Parathyroid adenoma (tissue), 2 donors: Measurements from ENCODE around the gene POU6F2.

ENCODE experiments used
- H2AFZ ChIP-seq: fragments of 300-600 bp; sonication (generic); one replicate; pipeline ENCODE4 v1.7.0; 2017; ENCODE audit warnings: antibody characterized with exemption, mild to moderate bottlenecking
- H3K27ac ChIP-seq: fragments of 300-600 bp; sonication (generic); one replicate; pipeline ENCODE4 v1.7.0; 2017
- H3K27me3 ChIP-seq: fragments of 300-600 bp; sonication (generic); one replicate; pipeline ENCODE4 v1.7.0; 2017; ENCODE audit warnings: low read length; ENCODE audit not compliant: control insufficient read depth, insufficient read depth
- H3K36me3 ChIP-seq: fragments of 300-600 bp; sonication (generic); one replicate; pipeline ENCODE4 v1.7.0; 2017; ENCODE audit warnings: low read length; ENCODE audit not compliant: control insufficient read depth, insufficient read depth
- H3K4me1 ChIP-seq: fragments of 300-600 bp; sonication (generic); one replicate; pipeline ENCODE4 v1.7.0; 2017; ENCODE audit warnings: control low read depth
- H3K4me2 ChIP-seq: fragments of 300-600 bp; sonication (generic); one replicate; pipeline ENCODE4 v1.7.0; 2017; ENCODE audit warnings: low read length
- H3K4me3 ChIP-seq: fragments of 300-600 bp; sonication (generic); one replicate; pipeline ENCODE4 v1.7.0; 2017; ENCODE audit warnings: low read depth, low read length
- H3K79me2 ChIP-seq: fragments of 300-600 bp; sonication (generic); one replicate; pipeline ENCODE4 v1.7.0; 2017; ENCODE audit warnings: control low read depth
- H3K9ac ChIP-seq: fragments of 300-600 bp; sonication (generic); one replicate; pipeline ENCODE4 v1.7.0; 2017; ENCODE audit warnings: mild to moderate bottlenecking
- H3K9me3 ChIP-seq: fragments of 300-600 bp; sonication (generic); one replicate; pipeline ENCODE4 v1.7.0; 2017; ENCODE audit warnings: low read length; ENCODE audit not compliant: control insufficient read depth
- CTCF ChIP-seq: fragments of 300-600 bp; sonication (generic); IDR thresholded peaks from one replicate; pipeline ENCODE4 v1.7.0; 2017; ENCODE audit warnings: antibody characterized with exemption, mild to moderate bottlenecking
- donor health status: primary hyperparathyroidism.

Gene POU6F2

GRCh38 chr7:38953227-38953626 is 24.5 kb upstream of the POU6F2 start:
- H3K4me1 ChIP-seq: no peaks in the 10 kb centered on the region
- TF ChIP-seq CTCF: no peak
- H3K9me3 ChIP-seq: no peaks in the 10 kb centered on the region
- H2AFZ ChIP-seq: no peak overlapping the region
- H3K4me3 ChIP-seq: no peak overlapping the region
- no peak overlapping the region for H3K4me2 ChIP-seq
- no peaks in the 10 kb centered on the region for H3K79me2 ChIP-seq
- no peaks in the 10 kb centered on the region for H3K36me3 ChIP-seq
- no peak overlapping the region for H3K27ac ChIP-seq
- H3K27me3 ChIP-seq: no peaks in the 10 kb centered on the region
- H3K9ac ChIP-seq: no peak overlapping the region

GRCh38 chr7:38953971-38954370 is 23.7 kb upstream of the POU6F2 start:
- Histone ChIP-seq H3K4me1 (no peaks in the 10 kb centered on the region), H3K4me2 (no peak overlapping the region), H3K4me3 (no peak overlapping the region), H3K27ac (no peak overlapping the region), H2AFZ (no peak overlapping the region), H3K79me2 (no peaks in the 10 kb centered on the region), H3K9ac (no peak overlapping the region), H3K27me3 (no peaks in the 10 kb centered on the region), H3K36me3 (no peaks in the 10 kb centered on the region), H3K9me3 (no peaks in the 10 kb centered on the region)
- TF ChIP-seq CTCF: no peak

DNA sequence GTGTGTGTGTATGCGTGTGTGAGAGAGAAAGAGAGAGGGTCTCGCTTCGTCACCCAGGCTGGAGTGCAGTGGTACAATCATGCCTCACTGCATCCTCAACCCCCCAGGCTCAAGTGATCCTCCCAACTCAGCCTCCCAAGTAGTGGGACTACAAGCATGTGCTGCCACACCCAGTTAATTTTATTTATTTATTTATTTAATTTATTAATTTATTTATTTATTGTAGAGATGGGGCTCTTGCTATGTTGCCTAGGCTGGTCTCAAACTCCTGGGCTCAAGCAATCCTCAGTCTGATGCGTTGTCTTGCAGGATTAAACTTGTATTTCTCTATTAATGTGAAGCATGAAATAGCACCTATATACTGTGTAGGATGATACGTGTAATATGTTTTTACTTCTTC is 21.8 kb upstream of the POU6F2 start:
- TF ChIP-seq CTCF: no peak
- no peak overlapping the region for H3K9ac ChIP-seq
- H3K9me3 ChIP-seq: no peaks in the 10 kb centered on the region
- H3K79me2 ChIP-seq: no peaks in the 10 kb centered on the region
- H3K36me3 ChIP-seq: no peaks in the 10 kb centered on the region
- H3K4me2 ChIP-seq: no peak overlapping the region
- no peaks in the 10 kb centered on the region for H3K4me1 ChIP-seq
- H3K27ac ChIP-seq: no peak overlapping the region
- H3K4me3 ChIP-seq: no peak overlapping the region
- no peaks in the 10 kb centered on the region for H3K27me3 ChIP-seq
- H2AFZ ChIP-seq: no peak overlapping the region

DNA sequence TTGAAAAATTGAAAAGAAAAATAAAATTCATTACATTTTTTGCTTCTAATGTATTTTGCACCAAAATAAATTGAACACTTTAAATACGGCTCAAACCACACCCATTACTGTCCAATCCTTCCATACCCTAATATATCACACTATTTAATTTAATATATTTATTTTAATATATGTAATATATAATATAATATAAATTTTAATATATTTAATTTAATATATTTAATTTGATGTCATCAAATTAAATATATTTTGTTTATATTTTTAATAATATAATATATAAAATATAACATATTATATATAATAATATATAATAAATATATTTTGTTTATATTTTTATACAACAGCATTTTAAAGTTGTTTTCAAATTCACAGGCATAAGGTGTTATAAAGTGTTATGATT is 15.7 kb upstream of the POU6F2 start:
- Histone ChIP-seq H3K27me3 (no peaks in the 10 kb centered on the region), H3K4me1 (no peaks in the 10 kb centered on the region), H2AFZ (no peak overlapping the region), H3K4me3 (no peak overlapping the region), H3K79me2 (no peaks in the 10 kb centered on the region), H3K27ac (no peak overlapping the region), H3K4me2 (no peak overlapping the region), H3K36me3 (no peaks in the 10 kb centered on the region), H3K9me3 (no peaks in the 10 kb centered on the region), H3K9ac (no peak overlapping the region)
- TF ChIP-seq CTCF: no peak

GRCh38 chr7:38964921-38965320 is 12.8 kb upstream of the POU6F2 start:
- Histone ChIP-seq H3K79me2 (no peaks in the 10 kb centered on the region), H3K4me2 (no peak overlapping the region), H3K9ac (no peak overlapping the region), H3K27ac (no peak overlapping the region), H3K4me3 (no peak overlapping the region), H3K27me3 (no peaks in the 10 kb centered on the region), H3K9me3 (no peaks in the 10 kb centered on the region), H2AFZ (no peak overlapping the region), H3K36me3 (no peaks in the 10 kb centered on the region), H3K4me1 (no peaks in the 10 kb centered on the region)
- no peak for TF ChIP-seq CTCF
